Activated naive CD8-positive, alpha-beta T cell treated with anti-CD3 and anti-CD28 coated beads for 36 hours (primary cell): Measurements from ENCODE around the gene FBXO2. TPM values are rescaled to one million over a fixed set of nuclear protein-coding genes. Genes with fewer than 3 reads are reported as not detected.
A peak's percentile ranks its signal among the peaks of the same experiment; 100 is the strongest.
"Not testable (repeated sequence)": the region's sequence is repeated elsewhere in the genome, so short reads cannot be mapped to it uniquely, and the experiment has no call there.

Experiments
- DNase-seq: peaks from one replicate; pipeline ENCODE4 v3.0.0; 2021
- H3K27ac Mint-ChIP-seq: one replicate; pipeline ENCODE4 v1.8.0; 2022; ENCODE audit warnings: mild to moderate bottlenecking, moderate library complexity, mixed read lengths
- H3K27me3 Mint-ChIP-seq: one replicate; pipeline ENCODE4 v1.8.0; 2022; ENCODE audit warnings: mild to moderate bottlenecking, mixed read lengths
- H3K36me3 Mint-ChIP-seq: one replicate; pipeline ENCODE4 v1.8.0; 2021; ENCODE audit warnings: mild to moderate bottlenecking, mixed read lengths
- H3K4me1 Mint-ChIP-seq: one replicate; pipeline ENCODE4 v1.8.0; 2021; ENCODE audit warnings: mixed read lengths
- H3K4me3 Mint-ChIP-seq: one replicate; pipeline ENCODE4 v1.8.0; 2022; ENCODE audit warnings: mild to moderate bottlenecking, moderate library complexity, mixed read lengths
- H3K9me3 Mint-ChIP-seq: one replicate; pipeline ENCODE4 v1.8.0; 2022; ENCODE audit warnings: mixed read lengths
- total RNA-seq, 2 experiments: library from RNA; stranded (reverse); gene quantifications; one replicate each; pipeline ENCODE4 v1.2.3, GENCODE V29; 2021

The FBXO2 gene
- total RNA-seq, 2 experiments from 2014 or later, result 1.5 to 1.7 TPM

DNA sequence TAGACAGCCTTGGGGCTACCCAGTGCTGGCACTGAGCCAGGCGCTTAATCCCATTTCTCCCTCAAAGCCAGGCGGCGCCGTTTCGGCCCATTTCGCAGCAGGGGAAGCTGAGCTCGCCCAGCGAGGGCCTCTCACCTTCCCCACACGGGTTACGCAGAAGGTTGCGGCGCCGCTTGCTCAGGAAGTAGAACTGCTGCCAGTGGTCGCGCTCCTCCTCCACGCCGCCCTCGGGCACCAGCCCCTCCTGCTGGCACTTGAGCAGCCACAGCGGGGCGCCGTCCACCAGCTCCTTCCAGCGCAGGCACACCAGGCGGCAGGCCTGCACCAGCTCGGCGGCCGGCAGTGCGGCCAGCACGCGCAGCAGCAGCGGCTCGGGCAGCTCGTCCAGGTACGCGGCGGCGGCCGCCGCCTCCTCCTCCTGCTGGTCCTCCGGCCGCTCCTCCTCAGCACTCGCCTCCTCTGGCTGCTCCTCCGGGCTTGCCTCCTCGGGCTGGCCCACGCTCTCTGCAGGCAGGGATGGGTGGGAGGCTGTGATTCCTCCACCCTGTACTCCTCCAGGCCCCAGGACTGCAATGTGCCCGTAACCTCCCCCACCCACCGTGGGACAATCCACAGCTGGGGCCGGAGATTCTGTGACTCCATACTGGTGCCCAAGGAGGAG lies 3.8 kb downstream of the FBXO2 start:
- Mint-ChIP-seq H3K27ac (peak overlapping the region; percentile 46), H3K27me3 (no peaks in the 10 kb centered on the region), H3K36me3 (no peaks in the 10 kb centered on the region), H3K4me3 (peak overlapping the region; percentile 71), H3K4me1 (peaks cover 15% of the 10 kb centered on the region), H3K9me3 (no peaks in the 10 kb centered on the region)
- peak; percentile 88 for DNase-seq

DNA sequence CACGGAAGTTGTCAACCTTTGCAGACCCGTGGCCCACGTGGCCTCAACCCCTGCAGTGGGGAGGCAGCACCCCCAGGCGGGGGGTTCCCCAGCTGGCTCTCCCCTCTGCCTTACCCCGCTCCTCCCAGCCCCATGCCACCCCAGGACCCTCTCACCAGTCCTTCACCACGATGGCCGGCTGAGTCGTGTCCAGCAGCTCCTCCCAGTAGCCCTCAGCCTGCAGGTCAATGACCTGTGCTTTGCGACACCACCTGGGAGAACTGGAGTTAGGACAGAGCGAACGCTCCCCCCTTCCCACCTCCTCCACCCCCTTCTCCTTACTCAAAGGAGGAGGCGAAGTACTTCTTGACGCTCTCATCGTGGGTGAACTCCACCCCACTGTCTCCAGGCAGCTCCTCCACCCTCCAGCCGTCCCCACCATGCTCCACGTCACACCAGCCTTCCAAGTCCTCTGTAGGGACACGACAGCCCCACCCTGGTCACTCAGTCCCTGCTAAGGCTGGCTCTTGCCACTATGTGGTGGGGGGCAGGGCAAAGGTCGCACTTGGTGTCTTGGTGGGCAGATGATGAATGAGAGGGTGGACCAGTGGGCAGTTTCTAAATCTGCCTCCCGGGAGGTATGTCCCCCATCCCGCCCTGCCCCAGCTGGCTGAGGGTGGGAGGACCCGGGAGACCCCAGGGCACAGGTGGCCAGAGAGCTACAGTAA lies 4.5 kb downstream of the FBXO2 start:
- Mint-ChIP-seq H3K36me3 (no peaks in the 10 kb centered on the region), H3K27me3 (no peaks in the 10 kb centered on the region), H3K9me3 (no peaks in the 10 kb centered on the region), H3K4me3 (peak overlapping the region; percentile 37), H3K27ac (no peak overlapping the region), H3K4me1 (peaks cover 13% of the 10 kb centered on the region)
- DNase-seq, result no peak

DNA sequence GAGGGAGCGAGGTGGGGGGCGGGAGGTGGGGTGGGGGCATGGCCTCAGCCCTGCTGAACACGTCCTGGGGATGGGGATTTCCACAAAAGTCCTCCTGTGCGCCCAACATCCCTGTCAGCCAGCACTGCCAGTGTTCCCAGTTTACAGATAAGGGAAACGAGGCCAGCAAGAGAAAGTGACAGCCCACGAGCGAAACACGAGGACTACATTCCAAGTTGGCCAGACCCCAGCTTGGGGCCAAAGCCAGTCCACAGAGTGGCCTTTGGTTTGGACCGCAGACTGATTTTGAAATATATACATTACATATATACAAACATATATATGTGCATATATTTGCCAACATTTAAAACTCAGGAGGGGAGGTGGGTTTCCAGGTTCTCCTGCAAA lies 5.0 kb downstream of the FBXO2 start:
- no peak for DNase-seq
- peaks cover 13% of the 10 kb centered on the region for H3K4me1 Mint-ChIP-seq
- no peaks in the 10 kb centered on the region for H3K36me3 Mint-ChIP-seq
- no peaks in the 10 kb centered on the region for H3K27me3 Mint-ChIP-seq
- no peaks in the 10 kb centered on the region for H3K9me3 Mint-ChIP-seq
- H3K4me3 Mint-ChIP-seq, result peak overlapping the region; percentile 10
- H3K27ac Mint-ChIP-seq, result no peak overlapping the region

DNA sequence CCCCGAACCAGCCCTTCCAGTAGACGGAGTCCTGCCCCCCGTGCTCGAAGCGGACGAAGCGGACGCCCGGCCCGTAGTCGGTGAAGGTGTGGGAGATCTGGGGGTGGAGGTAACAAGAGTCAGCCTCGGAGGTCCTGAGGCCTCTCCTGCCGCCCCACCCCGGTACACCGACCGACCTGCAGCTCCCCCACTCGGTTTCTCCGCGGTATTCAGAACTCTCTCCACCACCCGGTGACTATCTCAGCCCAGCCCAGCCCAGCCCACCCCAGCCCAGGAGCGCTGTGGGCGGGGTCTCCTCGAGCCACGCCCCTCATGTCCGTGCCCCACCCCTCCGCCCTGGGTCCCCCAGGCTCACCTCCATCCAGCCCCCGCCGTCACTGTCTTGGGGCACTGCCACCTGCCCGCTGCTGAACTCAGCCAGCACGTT lies 5.5 kb downstream of the FBXO2 start:
- Mint-ChIP-seq H3K9me3 (no peaks in the 10 kb centered on the region), H3K4me3 (peak overlapping the region; percentile 32), H3K27ac (no peak overlapping the region)

DNA sequence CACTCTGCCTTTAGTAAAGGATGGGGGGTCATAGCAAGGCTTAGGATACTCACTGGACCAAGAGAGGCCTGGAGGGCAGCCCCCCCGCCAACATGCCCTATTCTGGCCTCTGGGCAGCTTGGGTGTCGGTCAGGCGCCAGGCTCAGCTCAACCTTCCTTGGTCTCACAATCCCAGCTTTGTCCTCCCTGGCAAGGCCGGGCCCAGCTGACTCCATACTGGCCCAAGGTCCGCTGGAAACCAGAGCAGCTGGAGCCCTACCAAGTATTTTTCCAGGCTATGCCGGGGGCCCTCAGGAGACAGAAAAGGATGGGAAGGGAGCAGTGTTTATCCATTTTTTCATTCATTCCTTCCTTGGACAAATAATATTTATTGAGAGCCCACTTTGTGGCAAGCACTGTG lies 6.2 kb downstream of the FBXO2 start:
- no peak overlapping the region for H3K27ac Mint-ChIP-seq
- H3K36me3 Mint-ChIP-seq, result no peaks in the 10 kb centered on the region
- H3K4me3 Mint-ChIP-seq, result no peak overlapping the region
- H3K9me3 Mint-ChIP-seq, result no peaks in the 10 kb centered on the region
- DNase-seq, result no peak
- no peaks in the 10 kb centered on the region for H3K27me3 Mint-ChIP-seq
- H3K4me1 Mint-ChIP-seq, result peaks cover 13% of the 10 kb centered on the region

More for the DNA sequence above, 5.5 kb downstream of the FBXO2 start:
- Mint-ChIP-seq H3K27me3 (no peaks in the 10 kb centered on the region), H3K4me1 (peaks cover 13% of the 10 kb centered on the region), H3K36me3 (no peaks in the 10 kb centered on the region)
- DNase-seq, result peak; percentile 47

DNA sequence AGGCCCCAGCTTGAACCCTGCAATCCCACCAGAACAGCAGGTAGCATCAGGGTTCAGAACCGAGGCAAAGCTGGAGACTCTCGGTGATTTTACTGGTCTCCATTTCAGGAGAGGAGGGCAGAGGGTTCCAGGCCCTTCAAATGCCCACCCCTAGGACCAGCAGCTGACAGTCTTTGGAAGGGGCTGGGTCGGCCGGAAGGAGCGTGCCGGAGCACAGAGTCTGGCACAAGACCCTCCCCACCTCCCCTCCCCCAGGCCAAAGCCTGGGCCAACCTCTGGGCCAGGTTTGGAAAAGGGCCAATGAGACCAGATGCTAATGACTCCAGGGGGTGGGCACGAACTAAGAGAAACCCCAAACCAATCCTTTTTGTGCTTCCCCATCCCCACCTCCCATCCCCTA lies 6.9 kb downstream of the FBXO2 start:
- Mint-ChIP-seq H3K27me3 (no peaks in the 10 kb centered on the region), H3K27ac (no peak overlapping the region), H3K4me1 (peaks cover 13% of the 10 kb centered on the region), H3K4me3 (no peak overlapping the region), H3K36me3 (no peaks in the 10 kb centered on the region), H3K9me3 (no peaks in the 10 kb centered on the region)
- no peak for DNase-seq

DNA sequence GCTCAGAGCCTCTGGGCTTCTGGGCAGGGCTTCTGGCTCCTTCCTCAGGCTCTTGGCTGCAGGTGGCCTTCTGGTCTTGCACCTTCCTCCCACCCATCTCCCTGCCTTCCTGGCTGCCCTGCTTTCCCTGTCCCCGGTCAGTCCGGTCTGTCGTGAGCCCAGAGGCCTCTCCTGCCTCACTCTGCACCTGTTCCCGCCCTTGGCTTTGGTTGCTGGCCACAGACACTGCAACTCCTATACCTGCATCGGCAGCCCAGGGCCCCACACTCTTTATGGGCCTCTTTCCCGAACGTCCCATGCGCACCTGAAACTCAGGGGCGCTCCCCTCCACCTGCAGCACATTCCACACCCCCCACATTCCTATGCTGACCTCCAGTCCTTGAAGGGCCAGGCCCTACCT lies 7.9 kb downstream of the FBXO2 start:
- peaks cover 12% of the 10 kb centered on the region for H3K4me1 Mint-ChIP-seq
- DNase-seq, result no peak
- H3K27me3 Mint-ChIP-seq, result no peaks in the 10 kb centered on the region
- no peaks in the 10 kb centered on the region for H3K9me3 Mint-ChIP-seq
- no peak overlapping the region for H3K27ac Mint-ChIP-seq
- H3K4me3 Mint-ChIP-seq, result no peak overlapping the region
- no peaks in the 10 kb centered on the region for H3K36me3 Mint-ChIP-seq

DNA sequence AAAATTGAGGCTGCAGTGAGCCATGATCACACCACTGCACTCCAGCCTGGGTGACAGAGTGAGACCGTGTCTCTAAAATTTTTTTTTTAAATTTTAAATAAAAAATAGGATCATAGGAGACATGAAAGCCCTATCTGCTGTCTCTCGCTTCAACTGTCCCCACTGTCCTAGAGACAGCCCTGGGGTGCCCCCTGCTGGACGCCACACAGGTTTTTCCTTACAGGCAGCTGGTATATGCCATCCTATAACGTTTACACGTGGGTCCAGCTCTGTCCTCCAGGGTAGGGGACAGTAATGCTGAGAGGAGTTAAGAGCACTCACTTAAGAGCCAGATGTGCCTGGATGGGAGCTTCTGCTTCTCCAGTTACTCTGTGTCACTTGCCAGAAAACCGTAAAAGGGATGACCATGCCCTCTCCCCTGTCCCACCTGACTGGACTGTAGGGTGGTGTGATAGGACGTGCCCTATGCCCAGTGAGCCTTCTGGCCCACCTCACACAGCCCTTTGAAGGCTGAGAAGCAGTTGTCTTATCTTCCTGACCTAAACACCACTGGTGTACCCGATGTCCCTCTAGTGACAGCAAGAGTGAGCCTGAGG lies 8.5 kb downstream of the FBXO2 start:
- H3K27ac Mint-ChIP-seq, result no peak overlapping the region
- no peak overlapping the region for H3K4me3 Mint-ChIP-seq
- no peaks in the 10 kb centered on the region for H3K36me3 Mint-ChIP-seq

DNA sequence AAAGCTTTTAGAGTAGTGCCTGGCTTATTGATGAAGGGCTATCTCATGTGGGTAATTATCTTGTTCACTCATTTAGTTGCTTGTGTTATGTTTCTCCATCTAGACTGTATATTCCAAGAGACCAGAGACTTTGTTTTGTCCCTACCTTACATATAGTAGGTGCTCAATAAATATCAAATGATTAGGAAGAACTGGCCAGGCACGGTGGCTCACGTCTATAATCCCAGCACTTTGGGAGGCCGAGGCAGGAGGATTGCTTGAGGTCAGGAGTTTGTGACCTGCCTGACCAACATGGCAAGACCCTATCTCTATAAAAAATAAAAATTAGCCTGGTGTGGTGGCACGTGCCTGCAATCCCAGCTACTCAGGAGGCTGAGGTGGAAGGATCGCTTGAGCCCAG lies 9.0 kb downstream of the FBXO2 start:
- Mint-ChIP-seq H3K27me3 (no peaks in the 10 kb centered on the region), H3K27ac (no peak overlapping the region), H3K4me1 (peaks cover 5% of the 10 kb centered on the region), H3K36me3 (no peaks in the 10 kb centered on the region), H3K4me3 (no peak overlapping the region), H3K9me3 (no peaks in the 10 kb centered on the region)
- DNase-seq, result no peak

More for the DNA sequence above, 8.5 kb downstream of the FBXO2 start:
- Mint-ChIP-seq H3K4me1 (peaks cover 6% of the 10 kb centered on the region), H3K9me3 (no peaks in the 10 kb centered on the region), H3K27me3 (no peaks in the 10 kb centered on the region)
- peak; percentile 77 for DNase-seq

DNA sequence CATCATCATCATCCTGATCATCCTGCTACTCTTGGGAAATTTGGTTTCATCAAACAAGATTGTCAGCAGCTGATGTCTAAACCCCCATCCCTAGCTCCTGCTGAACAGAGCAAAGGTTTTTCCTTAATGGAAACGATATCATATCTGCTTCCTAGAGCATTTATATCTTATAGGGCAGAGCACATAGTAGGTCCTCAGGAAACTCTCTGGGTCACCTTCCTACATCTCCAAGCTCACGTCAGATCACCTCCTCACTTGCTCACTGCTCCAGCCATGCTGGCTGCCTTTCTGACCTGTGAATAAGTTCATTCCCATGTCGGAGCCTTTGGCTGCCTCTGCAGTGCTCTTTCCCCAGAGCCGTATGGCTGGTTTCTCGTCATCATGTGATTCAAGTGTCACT lies 10.4 kb downstream of the FBXO2 start:
- H3K27ac Mint-ChIP-seq, result no peak overlapping the region
- H3K36me3 Mint-ChIP-seq, result no peaks in the 10 kb centered on the region
- H3K4me3 Mint-ChIP-seq, result no peak overlapping the region
- DNase-seq, result no peak
- H3K4me1 Mint-ChIP-seq, result no peaks in the 10 kb centered on the region
- no peaks in the 10 kb centered on the region for H3K27me3 Mint-ChIP-seq
- H3K9me3 Mint-ChIP-seq, result no peaks in the 10 kb centered on the region

DNA sequence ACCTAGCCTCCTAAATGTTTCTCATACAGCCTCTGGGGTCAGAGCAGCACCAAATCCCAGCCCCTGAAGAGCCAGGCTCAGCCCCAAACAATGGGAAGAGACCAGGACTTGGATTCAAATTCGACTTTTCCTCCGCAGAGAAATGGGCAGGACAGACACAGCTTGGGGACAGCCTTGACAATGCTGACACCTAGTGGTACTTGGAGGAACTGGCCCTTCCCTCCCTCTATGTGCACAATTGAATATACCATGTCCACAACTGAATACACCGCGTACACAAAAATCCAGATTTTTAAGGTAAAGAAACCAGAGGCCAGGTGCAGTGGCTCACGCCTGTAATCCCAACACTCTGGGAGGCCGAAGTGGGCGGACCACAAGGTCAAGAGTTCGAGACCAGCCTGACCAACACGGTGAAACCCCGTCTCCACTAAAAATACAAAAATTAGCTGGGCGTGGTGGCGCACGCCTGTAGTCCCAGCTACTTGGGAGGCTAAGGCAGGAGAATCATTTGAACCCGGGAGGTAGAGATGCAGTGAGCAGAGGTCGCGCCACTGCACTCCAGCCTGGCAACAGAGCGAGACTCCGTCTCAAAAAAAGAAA lies 11.7 kb downstream of the FBXO2 start:
- H3K27me3 Mint-ChIP-seq, H3K9me3 Mint-ChIP-seq, H3K36me3 Mint-ChIP-seq, H3K27ac Mint-ChIP-seq, H3K4me1 Mint-ChIP-seq, H3K4me3 Mint-ChIP-seq: not testable (repeated sequence)
- peak; percentile 53 for DNase-seq

DNA sequence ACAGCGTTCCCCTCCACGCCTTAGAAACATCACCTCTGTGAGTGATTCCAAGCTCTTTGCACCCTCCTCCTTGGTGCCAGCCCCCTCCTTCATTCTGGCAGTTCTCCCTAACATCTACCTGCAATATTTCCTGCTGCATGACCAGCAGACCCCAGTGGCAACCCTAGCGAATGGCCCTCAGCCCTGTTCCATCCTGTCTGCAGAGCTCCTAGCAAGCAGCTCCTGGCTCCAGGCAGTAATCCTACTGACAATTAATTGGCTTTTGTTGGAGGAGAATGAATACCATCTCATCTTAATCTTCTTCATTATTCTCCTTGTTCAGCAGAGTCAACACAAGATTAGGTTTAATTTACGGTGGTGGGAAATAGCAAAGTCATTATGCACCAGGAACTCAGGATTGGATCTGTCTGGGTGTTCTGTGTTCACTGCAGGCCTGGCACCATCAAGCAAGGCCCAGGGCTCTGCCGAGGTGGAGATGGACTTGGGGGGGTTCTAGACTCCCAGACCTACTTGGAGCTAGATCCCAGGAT lies 12.4 kb downstream of the FBXO2 start:
- Mint-ChIP-seq H3K4me3 (no peak overlapping the region), H3K36me3 (no peaks in the 10 kb centered on the region), H3K27me3 (no peaks in the 10 kb centered on the region), H3K4me1 (no peaks in the 10 kb centered on the region), H3K9me3 (no peaks in the 10 kb centered on the region), H3K27ac (no peak overlapping the region)
- DNase-seq, result no peak

DNA sequence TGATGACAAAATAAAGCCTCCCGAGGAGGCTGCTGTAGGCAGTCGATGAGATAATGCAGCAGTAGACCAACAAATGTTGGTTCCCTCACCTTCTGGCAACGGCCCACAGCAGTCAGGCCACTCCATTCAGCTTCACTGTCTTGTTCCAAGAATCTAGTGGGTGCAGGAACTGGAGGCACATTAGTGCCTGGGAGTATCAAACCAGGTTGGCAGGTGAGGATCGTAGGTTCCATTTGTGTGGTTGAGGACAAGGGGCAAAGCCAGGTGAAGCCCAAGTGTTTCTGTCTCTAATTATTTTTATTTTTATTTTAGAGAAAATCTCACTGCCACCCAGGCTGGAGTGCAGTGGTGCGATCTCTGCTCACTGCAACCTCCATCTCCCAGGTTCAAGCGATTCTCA lies 13.3 kb downstream of the FBXO2 start:
- no peaks in the 10 kb centered on the region for H3K4me1 Mint-ChIP-seq
- no peak for DNase-seq
- peaks cover under 1% of the 10 kb centered on the region for H3K27me3 Mint-ChIP-seq
- H3K27ac Mint-ChIP-seq, result no peak overlapping the region
- H3K4me3 Mint-ChIP-seq, result no peak overlapping the region
- H3K9me3 Mint-ChIP-seq, result no peaks in the 10 kb centered on the region
- H3K36me3 Mint-ChIP-seq, result no peaks in the 10 kb centered on the region

DNA sequence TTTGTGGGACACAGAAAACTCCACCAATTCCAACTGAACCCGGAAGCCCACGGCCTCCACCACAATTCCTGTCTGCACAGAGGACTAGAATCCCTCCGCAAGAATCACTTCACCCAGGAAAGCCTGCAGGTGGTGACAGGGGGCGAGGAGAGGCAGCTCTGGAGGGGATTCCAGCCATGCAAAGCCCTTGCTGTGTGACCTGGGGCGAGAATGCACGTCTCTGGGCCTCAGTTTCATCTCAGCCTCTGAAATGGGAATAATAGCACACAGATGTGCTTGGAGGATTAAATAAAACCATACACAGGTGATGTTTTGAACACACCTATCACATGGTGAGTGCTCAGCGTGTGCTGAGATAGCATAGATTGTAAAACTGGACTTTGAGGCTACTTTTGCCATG lies 14.1 kb downstream of the FBXO2 start:
- Mint-ChIP-seq H3K27me3 (peaks cover 4% of the 10 kb centered on the region), H3K27ac (no peak overlapping the region), H3K9me3 (no peaks in the 10 kb centered on the region), H3K4me1 (no peaks in the 10 kb centered on the region), H3K36me3 (no peaks in the 10 kb centered on the region), H3K4me3 (no peak overlapping the region)
- DNase-seq, result no peak

DNA sequence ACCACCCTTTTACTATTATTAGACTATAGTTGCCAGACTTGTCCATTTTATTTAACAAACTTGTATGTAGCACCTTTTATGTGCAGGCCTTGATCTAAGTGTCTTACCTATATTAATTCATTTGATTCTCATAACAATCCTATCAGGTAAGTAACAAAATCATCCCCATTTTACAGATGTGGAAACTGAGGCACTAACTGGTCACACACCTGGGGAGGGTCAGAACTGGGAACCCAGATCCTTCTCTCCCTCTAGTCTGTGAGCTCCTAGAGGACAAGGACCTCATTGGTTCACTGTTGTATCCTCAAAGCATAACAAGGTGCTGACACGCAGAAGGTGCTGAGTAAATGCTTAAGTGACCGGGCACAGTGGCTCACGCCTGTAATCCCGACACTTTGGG lies 14.9 kb downstream of the FBXO2 start:
- no peaks in the 10 kb centered on the region for H3K36me3 Mint-ChIP-seq
- H3K4me1 Mint-ChIP-seq, result no peaks in the 10 kb centered on the region
- DNase-seq, result no peak
- H3K27ac Mint-ChIP-seq, result no peak overlapping the region
- peaks cover 4% of the 10 kb centered on the region for H3K27me3 Mint-ChIP-seq
- no peaks in the 10 kb centered on the region for H3K9me3 Mint-ChIP-seq
- no peak overlapping the region for H3K4me3 Mint-ChIP-seq
